NCI-H146 treated with DMSO at 0.1 percent for 48 hours (cell line): ENCODE measurements around the gene SOCS3.

Experiments
- DNase-seq: peaks from one replicate; lab custom pipeline; 2025; ENCODE audit not compliant: unreplicated experiment; lab: John Stamatoyannopoulos, UW

The SOCS3 gene

DNA sequence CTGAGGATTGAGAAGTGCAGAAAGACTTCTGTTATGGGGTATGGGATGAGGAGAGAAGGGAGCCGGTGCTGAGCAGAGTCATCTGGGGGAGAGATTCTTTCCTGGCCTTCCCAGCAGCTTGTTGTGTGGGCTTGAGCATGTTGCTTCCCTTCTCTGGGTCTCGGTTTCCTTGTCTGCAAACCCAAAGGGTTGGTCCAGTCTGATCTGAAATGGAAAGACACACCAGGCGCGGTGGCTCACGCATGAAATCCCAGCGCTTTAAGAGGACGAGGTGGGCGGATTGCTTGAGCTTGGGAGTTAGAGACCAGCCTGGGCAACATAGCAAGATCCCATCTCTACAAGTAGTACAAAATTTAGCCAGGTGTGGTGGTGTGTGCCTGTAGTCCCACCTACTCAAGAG is 6.0 kb downstream of the SOCS3 start:
- DNase-seq, result no peak

- no peak for DNase-seq
Observed at GRCh38 chr17:78351449-78352006, 8.3 kb downstream of the SOCS3 start.

DNA sequence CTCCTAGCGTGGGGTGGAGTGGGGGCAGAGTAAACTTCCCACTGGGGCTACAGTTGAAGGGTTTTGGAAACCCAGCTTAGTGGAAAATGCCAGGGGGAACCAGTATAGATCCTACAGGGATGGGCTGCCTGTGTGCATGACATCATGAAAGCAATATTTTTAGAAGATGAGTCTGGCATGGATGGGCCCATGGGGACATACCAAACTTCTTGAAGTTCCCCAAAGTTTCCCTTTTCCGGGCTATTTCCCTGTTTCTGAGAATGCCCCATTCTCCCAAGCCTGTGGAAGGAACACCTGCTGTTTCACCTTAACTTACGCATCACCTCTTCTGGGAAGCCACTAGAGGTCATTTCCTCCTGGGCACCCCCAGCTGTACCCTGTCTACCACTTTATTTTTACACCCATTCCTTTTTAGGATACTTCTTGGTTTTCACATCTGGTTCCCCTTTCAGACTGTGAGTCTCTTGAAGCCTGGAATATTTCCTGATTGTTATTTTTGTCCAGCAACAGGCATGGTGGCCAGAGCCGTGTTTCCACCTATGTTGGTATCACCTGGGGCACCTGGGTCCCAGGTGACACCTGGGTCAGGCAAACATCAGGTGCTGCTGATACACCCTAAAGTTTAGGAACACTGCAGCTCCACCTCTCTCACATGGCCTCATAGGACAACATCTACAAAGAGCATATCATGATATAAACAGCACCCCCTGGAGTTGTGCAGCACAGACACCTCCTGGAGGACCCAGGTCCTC is 9.8 kb downstream of the SOCS3 start:
- DNase-seq, result no peak

DNA sequence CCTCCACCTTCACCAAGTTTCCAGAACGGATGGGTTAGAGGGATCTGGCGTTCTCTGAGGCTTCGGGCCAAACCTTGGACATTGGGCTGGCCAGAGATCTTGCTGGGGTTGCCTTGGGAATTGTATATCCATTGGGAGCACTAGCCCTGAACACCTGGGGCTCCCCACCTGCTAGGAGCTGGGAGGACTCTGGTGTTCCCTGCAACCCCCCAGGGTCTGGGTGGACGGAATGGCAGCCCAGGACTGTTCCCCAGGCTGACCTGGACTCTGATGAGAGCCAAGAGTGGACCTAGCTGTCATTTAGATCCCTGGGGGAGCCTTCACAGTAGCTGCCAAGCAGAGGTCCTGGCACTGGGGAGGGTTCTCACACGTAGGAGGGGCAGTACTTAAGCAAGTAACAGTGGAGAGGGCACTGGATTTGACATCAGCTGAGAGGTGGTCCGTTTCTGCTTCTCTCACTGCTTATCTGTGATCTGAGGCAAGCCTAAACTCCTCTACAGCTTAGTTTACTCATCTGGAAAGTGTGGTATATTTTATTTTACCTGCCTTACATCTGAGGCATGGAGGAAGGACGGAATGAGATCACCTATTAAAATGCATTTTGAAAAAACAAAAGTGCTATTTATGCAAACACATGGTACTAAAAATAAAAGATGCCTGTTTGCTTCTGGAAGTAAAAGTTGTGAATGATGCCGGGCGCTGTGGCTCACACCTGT is 11.7 kb downstream of the SOCS3 start:
- DNase-seq, result no peak

DNA sequence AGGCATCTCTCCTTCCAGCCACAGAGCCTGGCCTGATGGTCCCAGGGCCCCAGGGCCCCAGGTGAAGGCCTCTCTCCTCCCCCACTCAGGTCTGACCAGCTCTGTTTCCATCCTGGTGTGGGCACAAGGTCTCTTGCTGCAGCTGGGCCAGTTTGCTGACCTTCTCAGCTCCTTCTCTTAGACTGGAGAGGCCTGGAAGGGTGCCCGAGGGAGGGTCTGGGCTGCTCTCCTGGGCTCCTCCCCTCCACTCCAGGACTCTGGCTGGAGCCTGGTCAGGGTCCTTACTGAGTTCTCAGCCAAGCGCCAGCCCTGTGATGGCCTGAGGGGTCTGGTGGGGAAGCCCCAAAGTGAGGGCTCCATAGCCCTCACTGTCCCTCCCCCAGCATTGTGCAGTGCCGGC is 12.4 kb downstream of the SOCS3 start:
- DNase-seq, result no peak

- DNase-seq, result no peak
Observed at GRCh38 chr17:78346605-78347250, 13.1 kb downstream of the SOCS3 start.

- DNase-seq, result no peak
Observed at GRCh38 chr17:78345791-78346494, 13.9 kb downstream of the SOCS3 start.

DNA sequence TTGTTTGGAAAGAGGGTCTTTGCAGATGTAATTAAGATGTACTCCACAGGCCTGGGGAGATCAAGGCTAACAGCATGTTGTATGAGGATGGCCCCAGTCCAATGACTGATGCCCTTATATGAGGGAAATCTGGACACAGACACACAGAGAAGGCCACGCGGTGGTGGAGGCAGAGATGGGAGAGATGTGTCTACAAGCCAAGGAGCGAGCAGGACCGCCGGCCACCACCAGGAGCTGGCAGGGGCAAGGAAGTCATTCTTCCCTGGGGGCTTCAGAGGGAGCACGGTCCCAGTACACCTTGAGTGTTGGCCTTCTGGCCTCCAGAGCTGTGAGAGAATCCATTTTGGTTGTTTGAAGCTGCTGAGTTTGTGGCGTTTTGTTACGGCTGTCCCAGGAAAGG is 14.7 kb downstream of the SOCS3 start:
- no peak for DNase-seq

- no peak for DNase-seq
Observed at GRCh38 chr17:78344666-78345065, 15.2 kb downstream of the SOCS3 start.

DNA sequence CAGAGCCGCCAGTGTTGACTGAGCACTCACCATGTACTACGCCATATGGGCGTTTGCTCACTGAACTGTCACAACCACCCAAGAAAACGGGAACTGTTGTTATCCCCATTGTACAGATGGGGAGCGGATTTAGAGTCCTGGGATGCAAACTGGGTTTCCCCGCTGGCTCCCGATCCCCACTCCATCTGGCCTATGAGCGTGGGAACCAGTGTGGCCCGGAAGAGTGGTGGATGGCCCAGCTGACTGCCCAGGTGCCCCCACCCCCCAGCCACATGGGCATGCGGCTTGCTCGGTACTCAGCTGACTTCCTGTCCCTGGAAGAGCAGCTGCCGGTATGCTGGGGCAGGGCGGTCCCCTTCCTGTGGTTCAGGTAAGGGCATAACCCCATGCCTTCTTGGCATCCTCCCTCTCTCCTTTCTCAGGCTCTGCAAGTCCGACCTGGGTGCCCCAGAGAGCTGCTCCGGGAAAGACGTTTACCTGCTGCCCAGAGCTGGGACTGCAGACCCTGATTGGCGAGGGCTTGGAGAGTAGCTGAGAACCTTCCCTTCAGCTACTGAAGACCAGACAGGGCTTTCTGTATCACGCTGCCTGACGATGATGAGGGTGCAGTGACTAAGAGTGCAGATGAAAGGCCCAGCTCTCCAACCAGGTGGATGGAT is 16.2 kb downstream of the SOCS3 start:
- no peak for DNase-seq

DNA sequence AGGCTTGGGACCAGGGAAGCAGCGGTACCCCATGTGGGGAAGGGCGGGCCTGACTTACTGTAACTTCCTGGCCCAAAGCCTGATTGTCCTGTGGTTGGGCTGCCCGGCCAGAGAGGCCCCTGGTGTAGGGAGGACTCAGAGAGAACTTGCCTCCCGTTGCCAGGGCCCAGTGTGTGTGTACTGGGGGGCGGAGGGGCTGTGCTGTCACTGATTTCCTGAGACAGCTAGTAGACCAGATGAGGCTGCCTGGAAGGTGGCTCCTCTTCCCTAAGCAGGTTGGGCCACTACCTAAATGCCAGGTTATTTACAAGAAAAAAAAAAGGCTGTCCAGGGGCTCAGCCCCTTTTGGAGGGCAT is 16.7 kb downstream of the SOCS3 start:
- no peak for DNase-seq

- DNase-seq, result no peak
Observed at GRCh38 chr17:78342449-78343186, 17.3 kb downstream of the SOCS3 start.

DNA sequence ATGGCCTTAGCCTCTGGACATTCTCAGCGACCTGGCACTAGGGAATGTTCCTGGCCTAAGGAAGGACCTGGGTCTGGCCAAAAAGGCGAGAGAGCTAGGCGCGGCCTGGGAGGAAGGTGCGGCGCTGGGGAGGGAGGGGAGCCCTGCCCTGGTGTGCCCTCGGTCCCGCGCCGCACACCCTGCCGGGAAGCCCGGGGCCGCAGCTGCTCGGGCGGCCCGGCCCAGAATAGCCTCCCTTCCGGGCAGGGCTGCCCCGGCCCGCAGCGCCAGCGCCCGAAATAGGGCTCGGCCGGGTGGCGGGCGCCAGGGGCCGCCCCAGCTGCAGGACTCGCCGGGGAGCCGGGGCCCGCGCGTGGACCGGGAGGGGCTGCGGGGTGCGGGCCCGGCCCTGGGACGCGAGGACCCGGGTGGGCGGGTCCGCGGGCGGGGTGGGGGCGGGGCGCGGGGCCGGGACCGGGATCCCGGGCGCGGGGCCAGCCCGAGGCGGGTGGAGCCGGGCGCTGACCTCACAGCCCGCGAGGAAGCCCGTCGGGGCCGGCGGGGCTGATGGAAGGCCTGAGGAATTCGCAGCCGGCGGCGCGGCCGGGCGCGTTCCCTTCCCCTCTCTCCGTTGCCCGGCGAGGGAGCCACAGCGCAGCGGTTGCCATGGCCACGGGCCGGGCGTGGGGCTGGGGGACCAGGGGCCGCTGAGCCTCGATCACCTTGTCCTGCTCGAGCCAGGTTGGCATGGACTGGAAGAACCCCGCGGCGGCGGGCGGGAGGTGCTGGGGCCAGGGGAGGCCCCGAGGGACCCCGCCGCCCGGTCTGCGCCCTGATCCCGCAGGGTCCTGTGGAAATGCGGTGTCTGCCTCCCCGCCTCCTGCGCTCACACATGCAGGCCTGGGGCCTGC is 18.1 kb downstream of the SOCS3 start:
- DNase-seq, result no peak

DNA sequence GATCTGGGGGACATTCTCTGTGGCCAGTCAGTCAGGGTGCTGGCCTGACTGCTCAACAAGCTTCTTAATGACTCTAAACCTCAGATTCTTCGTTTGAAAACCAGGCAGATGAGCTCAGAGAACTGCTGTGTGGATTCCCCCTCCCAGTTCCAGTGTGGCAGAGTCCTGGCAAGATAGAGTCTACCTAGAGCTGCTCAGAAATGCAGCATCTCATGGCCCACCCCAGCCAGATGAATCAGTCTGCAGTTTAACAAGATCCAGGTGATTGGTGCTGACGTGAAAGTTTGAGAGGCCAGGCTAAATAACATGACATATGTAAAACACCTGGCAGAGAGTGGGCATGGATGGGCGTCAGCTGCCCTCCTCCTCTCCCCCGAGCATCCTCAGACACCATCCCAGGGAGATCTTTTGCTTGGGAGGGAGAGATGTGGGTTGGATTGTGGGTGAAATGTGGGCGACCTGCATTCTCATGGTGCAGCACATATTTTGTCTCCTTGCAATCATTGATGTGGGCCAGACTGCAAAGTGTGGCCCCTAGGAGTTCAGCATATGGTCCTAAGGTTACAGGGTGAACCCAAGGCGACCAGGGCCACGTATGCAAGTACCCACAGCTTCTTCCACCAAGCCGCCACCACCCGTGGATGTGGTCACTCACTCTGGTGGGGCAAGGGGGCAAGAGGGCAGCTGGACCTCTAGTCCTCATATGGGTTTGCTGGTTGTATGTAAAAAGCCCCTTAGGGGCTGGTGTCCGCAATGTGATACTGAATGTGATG is 19.5 kb downstream of the SOCS3 start:
- DNase-seq, result no peak

- peak; percentile 44 for DNase-seq
Observed at GRCh38 chr17:78338486-78339259, 21.2 kb downstream of the SOCS3 start.

DNA sequence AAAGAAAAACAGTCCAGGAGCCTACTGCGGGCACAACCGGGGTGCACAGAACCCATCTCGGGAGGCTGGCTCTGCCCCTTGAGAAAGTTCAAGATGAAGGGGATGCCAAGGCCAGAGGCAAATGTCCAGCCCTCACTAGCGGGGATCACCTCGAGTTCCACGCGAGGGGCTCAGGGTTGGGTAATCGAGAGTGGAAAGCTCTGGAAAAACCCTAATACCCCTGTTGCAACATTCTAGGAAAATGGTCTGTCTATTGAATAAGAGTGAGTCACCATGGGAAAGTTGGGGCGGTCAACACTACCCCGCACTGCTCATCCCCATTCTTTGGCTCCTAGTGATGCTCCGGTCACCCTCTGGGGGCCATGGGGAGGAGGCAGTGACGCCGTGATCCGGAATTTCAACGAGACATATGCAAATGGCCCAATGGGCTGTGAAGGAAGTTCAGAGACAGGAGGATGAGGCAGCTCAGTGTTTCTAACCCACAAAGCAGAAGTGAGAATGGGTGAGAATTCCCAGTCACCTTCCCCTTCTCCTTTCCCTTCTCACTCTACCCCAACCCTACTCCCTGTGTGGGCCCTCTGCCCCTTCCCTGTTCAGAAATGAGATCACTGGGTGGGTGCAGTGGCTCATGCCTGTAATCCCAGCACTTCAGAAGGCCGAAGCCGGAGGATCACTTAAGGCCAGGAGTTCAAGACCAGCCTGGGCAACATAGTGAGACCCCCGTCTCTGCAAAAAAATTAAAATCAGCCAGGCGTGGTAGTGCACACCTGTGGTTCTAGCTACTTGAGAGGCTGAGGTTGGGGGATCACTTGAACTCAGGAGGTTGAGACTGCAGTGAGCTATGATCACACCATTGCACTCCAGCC is 22.4 kb downstream of the SOCS3 start:
- DNase-seq, result no peak

DNA sequence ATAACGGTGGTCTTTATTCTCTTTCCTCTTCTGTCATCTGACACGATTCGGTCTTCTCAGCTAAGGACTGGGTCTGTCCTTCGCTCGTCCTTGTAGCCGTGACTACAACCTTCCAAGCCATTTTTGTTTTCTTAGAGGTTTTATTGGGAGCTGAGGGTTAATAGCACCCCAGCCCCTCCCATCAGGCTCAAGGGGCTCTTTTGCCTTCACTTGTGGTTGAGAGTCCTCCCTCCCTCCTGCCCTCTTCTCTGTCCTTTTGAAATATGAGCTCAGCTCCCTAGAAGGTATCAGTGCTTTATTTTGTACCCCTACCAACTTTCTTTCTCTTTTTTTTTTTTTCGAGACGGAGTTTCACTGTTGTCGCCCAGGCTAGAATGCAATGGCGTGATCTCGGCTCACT is 24.7 kb downstream of the SOCS3 start:
- DNase-seq, result no peak
